ENCODE measurements around the gene MPI.

MPI gene

GRCh38 chr15:74889883-74890664 is at the start of gene MPI:
Gene MPI, plus strand, starts transcription at chr15:74890042. Its CDS starts 32 bp downstream, at chr15:74890074.
- FAIRE-seq = no peak

GRCh38 chr15:74840851-74841775 is 48.7 kb upstream of the MPI start:
- FAIRE-seq = no peak

- no peak for FAIRE-seq
Measured at GRCh38 chr15:74841891-74842373, 47.9 kb upstream of the MPI start.

- FAIRE-seq = no peak
Measured at GRCh38 chr15:74842581-74843444, 47.0 kb upstream of the MPI start, which contains the start of gene ULK3. Gene ULK3, minus strand, starts transcription at chr15:74843156. Its CDS starts 51 bp downstream, at chr15:74843105.

GRCh38 chr15:74843445-74843828 is 46.4 kb upstream of the MPI start:
- no peak for FAIRE-seq

- FAIRE-seq = no peak
Measured at GRCh38 chr15:74843891-74844299, 45.9 kb upstream of the MPI start.

GRCh38 chr15:74844319-74845207 is 45.3 kb upstream of the MPI start:
- no peak for FAIRE-seq

GRCh38 chr15:74845208-74845568 is 44.7 kb upstream of the MPI start:
- no peak for FAIRE-seq

- no peak for FAIRE-seq
Measured at GRCh38 chr15:74845581-74845980, 44.3 kb upstream of the MPI start.

GRCh38 chr15:74847432-74847831 is 42.4 kb upstream of the MPI start:
- FAIRE-seq = no peak

- no peak for FAIRE-seq
Measured at GRCh38 chr15:74850393-74850792, 39.4 kb upstream of the MPI start.

GRCh38 chr15:74851960-74852359 is 37.9 kb upstream of the MPI start:
- no peak for FAIRE-seq

GRCh38 chr15:74854453-74855022 is 35.3 kb upstream of the MPI start:
- FAIRE-seq = no peak

- no peak for FAIRE-seq
Measured at GRCh38 chr15:74855857-74856256, 34.0 kb upstream of the MPI start.

GRCh38 chr15:74856537-74856936 is 33.3 kb upstream of the MPI start:
- FAIRE-seq = no peak

GRCh38 chr15:74857082-74857655 is 32.7 kb upstream of the MPI start:
- FAIRE-seq = no peak

- no peak for FAIRE-seq
Measured at GRCh38 chr15:74857671-74858368, 32.0 kb upstream of the MPI start.

- FAIRE-seq = no peak
Measured at GRCh38 chr15:74858369-74858740, 31.5 kb upstream of the MPI start.

- FAIRE-seq = no peak
Measured at GRCh38 chr15:74863239-74864056, 26.4 kb upstream of the MPI start.
